Gastroesophageal sphincter (tissue), 3 donors: ENCODE data around the gene CGB1.
A peak's percentile ranks its signal among the peaks of the same experiment; 100 is the strongest.

ENCODE experiments used
- CTCF ChIP-seq, 4 experiments: fragments of 200-600 bp in 2 of 4; fragments of 450-650 bp in 2 of 4; sonication (generic) in 1 of 4; IDR thresholded peaks; one replicate each; pipeline ENCODE4 v1.5.1; 2017 to 2019; ENCODE audit warnings: antibody characterized with exemption in 4 of 4, mild to moderate bottlenecking in 2 of 4, moderate library complexity in 2 of 4
- EP300 ChIP-seq: sonication (generic); formaldehyde crosslinking; IDR thresholded peaks from one replicate; pipeline ENCODE4 v1.6.1; 2017; ENCODE audit warnings: antibody characterized with exemption, mild to moderate bottlenecking

DNA sequence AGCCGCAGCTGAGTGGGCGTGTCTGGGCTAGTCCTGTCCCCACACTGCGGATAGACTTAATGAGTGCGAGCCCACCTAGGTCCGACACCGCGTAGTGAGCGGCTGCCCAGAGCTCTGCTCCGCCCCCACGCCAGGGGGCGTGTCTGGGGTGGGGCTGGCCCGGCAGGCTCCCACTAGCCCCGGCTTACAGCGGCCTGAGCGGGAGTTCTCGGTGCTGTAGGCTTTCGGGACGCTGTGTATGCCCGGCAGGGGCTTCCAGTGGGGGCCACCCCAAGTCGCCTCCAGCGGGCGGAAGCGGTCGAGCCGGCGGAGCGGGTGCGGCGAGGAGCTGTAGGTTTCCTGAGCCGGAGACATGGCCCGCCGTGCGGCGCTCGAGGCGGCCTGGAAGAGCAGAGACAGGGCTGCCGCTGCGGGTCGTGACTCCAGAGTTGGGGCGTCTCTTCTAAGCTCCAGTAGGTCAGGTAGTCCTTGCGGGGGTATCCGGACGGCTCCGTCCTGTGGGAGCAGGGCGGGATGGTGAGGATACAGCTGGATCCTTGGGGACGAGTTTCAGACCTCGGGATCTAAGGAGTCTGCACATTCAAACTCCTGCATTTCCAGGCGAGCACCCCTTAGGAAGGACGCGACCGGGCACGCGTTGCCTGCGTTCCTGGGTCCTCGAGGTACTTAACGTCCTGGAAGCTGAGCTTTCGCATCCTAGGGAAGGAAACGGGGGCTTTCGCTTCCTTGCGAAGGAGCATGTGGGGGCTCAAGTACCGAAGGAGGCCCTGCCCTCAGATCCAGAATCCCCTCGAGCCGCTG lies 19.6 kb upstream of the CGB1 start:
- TF ChIP-seq CTCF (IDR thresholded peaks at IDR 0.05) (peak in 2 of 4 experiments; percentile 39 to 59), EP300 (no peak)
